Neutrophil (primary cell): ENCODE data around the gene MVB12B.

Source experiments
- H3K27ac ChIP-seq: fragments of 200-600 bp; sonication (generic); 2 replicates; pipeline ENCODE4 v1.5.1; 2016; ENCODE audit warnings: mild to moderate bottlenecking, moderate library complexity
- H3K27me3 ChIP-seq: fragments of 200-600 bp; sonication (generic); 2 replicates; pipeline ENCODE4 v1.6.0; 2016; ENCODE audit warnings: mild to moderate bottlenecking
- H3K36me3 ChIP-seq: fragments of 200-600 bp; sonication (generic); 2 replicates; pipeline ENCODE4 v1.5.1; 2017
- H3K4me1 ChIP-seq, 2 experiments: fragments of 200-600 bp in 1 of 2; sonication (generic) in 1 of 2; 1 replicate in 1 of 2; 2 replicates in 1 of 2; pipeline versions ENCODE4 v1.5.1 to v1.6.1; 2013 to 2016; ENCODE audit warnings: low read depth in 1 of 2, low read length in 1 of 2, mild to moderate bottlenecking in 1 of 2, moderate library complexity in 1 of 2; ENCODE audit not compliant: control insufficient read depth in 1 of 2, insufficient read depth in 1 of 2
- H3K4me3 ChIP-seq, 2 experiments: fragments of 200-600 bp in 1 of 2; sonication (generic) in 1 of 2; 1 replicate in 1 of 2; 2 replicates in 1 of 2; pipeline ENCODE4 v1.5.1; 2013 to 2016; ENCODE audit warnings: low read depth in 1 of 2, low read length in 1 of 2, mild to moderate bottlenecking in 1 of 2, moderate library complexity in 1 of 2
- H3K9me3 ChIP-seq: fragments of 200-600 bp; sonication (generic); 2 replicates; pipeline ENCODE4 v1.5.1; 2016
- TF ChIP-seq, protein P1 (sequence below): fragments of 200-600 bp; sonication (generic); IDR thresholded peaks from 2 replicates; pipeline ENCODE4 v1.5.1; 2016; ENCODE audit warnings: antibody characterized with exemption

Gene MVB12B

DNA sequence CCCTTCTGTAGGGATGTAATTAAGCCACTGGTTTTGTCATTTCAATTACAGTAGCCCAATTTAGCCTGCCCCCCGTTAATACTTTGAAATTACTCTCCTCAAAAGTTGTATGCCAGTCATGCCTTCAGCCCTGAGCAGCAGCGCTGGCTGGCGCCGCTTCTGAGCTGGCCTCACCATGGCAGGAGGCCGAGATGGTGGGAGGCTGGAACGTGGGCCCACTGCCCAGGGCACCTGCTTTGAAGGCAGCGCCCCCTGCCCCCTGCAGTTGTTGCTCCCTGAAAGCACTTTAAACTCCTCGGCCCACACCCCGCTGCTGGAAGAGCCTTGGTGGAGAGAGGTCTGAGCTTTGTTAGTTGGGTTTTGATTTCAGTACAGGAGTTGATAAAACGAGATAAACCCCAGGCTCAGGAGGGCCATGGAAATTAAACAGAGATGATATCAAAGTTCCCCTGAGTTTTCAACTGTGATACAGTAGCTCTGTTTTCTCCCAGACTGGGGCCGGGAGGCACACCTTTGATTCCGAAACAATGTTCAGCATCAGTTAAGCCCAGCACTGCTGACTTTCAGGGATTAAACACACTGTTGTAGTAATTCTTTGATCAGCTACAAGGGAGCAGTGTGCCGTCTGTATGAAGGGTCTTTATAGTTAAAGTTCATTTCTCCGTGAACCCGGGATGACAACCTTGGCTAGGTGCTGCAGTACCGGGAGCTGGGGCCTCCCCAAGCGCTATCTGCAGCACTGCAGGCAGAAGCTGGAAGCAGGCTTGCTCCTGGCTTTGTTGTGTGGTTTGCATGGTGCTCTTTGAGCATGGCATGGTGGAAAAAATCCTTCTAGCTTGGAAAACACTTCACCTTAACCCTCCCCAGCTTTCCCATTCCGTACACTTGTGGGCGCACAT lies 9.5 kb downstream of the MVB12B start:
- TF ChIP-seq, protein P1, sequence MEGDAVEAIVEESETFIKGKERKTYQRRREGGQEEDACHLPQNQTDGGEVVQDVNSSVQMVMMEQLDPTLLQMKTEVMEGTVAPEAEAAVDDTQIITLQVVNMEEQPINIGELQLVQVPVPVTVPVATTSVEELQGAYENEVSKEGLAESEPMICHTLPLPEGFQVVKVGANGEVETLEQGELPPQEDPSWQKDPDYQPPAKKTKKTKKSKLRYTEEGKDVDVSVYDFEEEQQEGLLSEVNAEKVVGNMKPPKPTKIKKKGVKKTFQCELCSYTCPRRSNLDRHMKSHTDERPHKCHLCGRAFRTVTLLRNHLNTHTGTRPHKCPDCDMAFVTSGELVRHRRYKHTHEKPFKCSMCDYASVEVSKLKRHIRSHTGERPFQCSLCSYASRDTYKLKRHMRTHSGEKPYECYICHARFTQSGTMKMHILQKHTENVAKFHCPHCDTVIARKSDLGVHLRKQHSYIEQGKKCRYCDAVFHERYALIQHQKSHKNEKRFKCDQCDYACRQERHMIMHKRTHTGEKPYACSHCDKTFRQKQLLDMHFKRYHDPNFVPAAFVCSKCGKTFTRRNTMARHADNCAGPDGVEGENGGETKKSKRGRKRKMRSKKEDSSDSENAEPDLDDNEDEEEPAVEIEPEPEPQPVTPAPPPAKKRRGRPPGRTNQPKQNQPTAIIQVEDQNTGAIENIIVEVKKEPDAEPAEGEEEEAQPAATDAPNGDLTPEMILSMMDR: no peak
- Histone ChIP-seq H3K27ac (peak overlapping the region; percentile 69), H3K9me3 (no peaks in the 10 kb centered on the region), H3K4me1 (peaks cover 44 to 48% of the 10 kb centered on the region in 2 experiments), H3K27me3 (no peaks in the 10 kb centered on the region), H3K36me3 (peaks cover 8% of the 10 kb centered on the region), H3K4me3 (no peak overlapping the region)

DNA sequence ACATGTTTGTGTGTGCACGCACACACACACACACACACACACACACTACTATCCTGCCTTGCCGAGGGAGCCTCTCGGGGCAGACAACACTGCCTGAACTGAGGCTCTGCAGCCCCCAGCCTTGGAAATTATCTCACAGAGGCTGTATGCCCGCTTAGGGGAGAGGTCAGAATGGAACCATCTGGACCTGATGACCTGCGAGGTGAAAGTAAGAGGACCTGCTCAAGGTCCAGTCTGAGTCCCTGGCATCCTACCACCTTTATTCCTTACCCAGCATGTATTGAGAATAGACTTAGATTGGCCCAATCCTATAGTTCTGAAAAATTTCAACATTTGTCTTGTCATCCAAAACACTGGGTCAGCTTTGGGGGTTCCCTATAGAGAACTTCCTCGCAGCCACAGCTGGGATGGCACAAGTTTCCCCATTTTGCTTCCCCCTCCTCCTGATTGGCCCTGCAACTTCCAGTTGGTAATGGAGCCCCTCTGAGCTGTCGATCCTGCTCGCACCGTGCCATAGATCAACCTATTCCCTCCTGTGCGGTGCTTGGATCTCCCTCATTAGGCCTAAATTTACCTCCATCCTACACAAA lies 10.2 kb downstream of the MVB12B start:
- TF ChIP-seq, protein P1: no peak
- Histone ChIP-seq H3K36me3 (peaks cover 16% of the 10 kb centered on the region), H3K4me1 (peaks cover 37 to 42% of the 10 kb centered on the region in 2 experiments), H3K27ac (peak overlapping the region; percentile 69), H3K9me3 (no peaks in the 10 kb centered on the region), H3K27me3 (no peaks in the 10 kb centered on the region), H3K4me3 (no peak overlapping the region)

DNA sequence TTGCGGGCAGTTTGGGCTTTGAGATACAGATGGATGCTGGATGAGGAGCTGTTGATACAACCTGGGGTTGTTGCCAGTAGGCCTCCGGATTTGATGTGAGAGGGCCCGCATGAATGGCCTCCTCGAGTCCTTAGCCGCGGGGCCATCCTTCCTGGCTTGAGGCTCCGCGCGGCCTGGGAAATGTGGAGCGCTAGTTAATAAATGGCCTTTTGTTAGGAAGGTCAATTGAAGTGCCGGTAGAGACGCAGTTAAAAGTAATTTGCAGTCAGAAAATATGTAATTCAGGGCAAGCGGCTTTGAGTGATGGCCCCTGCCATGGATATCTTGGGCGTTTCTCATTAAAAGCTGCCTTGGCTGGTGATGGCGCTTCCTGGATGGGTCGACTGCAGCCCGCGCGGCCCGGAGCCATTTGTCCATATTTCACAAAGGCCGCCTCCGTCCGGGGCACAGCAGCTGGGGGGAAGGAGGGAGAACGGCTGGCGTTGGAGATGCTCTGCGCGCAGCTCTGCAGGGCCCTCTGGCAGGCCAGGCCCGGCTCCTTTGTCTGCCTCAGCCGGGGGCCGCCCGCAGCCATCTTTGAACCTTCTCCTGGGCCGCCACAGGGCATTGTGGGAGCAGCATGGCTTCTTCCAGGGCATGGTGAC lies 11.2 kb downstream of the MVB12B start:
- TF ChIP-seq, protein P1: no peak
- H3K4me1 ChIP-seq: peaks cover 28 to 34% of the 10 kb centered on the region in 2 experiments
- H3K36me3 ChIP-seq: peaks cover 26% of the 10 kb centered on the region
- H3K9me3 ChIP-seq: no peaks in the 10 kb centered on the region
- H3K4me3 ChIP-seq: no peak overlapping the region
- H3K27ac ChIP-seq: peak overlapping the region; percentile 69
- no peaks in the 10 kb centered on the region for H3K27me3 ChIP-seq

DNA sequence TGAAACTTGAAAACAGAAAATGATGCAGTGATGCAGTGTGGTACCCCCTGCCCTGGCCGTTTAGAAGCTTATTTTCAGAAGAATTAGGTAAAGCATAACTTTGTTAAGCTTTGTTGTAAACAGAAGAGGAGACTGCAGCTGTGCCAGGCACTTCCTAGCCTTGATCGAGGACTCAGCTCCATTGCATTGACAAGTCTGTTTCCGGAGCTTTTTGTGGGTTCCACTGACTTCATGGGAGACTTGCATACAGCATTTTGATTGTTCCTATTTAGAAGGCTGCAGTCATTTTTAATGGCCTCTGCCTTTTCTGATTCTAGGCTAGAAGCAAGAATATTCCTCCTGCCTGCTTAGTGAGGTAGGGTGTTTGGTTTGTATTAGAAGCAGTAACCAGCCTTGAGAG lies 12.3 kb downstream of the MVB12B start:
- no peak overlapping the region for H3K4me3 ChIP-seq
- peaks cover 35% of the 10 kb centered on the region for H3K36me3 ChIP-seq
- no peaks in the 10 kb centered on the region for H3K27me3 ChIP-seq
- TF ChIP-seq, protein P1: no peak
- H3K9me3 ChIP-seq: no peaks in the 10 kb centered on the region
- H3K4me1 ChIP-seq: peaks cover 28 to 34% of the 10 kb centered on the region in 2 experiments
- peak overlapping the region; percentile 69 for H3K27ac ChIP-seq

DNA sequence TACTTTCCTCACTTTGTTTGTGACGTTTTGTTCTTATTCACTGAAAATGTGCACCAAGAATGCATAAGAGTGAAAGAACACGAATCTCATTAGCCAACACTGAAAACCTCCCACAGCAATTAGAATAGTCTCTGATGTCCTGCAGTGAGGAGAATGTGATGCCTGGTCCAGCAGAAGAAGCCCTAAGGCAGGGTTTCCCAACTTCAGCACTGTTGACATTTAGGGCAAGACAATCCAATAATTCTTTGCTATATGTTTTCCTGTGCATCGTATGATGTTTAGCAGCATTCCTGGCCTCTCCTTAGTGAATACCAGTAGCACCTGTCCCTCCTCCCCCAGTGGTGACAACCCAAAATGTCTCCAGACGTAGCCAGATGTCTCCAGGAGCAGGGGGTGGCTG lies 14.8 kb downstream of the MVB12B start:
- peaks cover 26 to 29% of the 10 kb centered on the region in 2 experiments for H3K4me1 ChIP-seq
- no peak overlapping the region for H3K27ac ChIP-seq
- TF ChIP-seq, protein P1: no peak
- H3K4me3 ChIP-seq: no peak overlapping the region
- no peaks in the 10 kb centered on the region for H3K27me3 ChIP-seq
- no peaks in the 10 kb centered on the region for H3K9me3 ChIP-seq
- peaks cover 45% of the 10 kb centered on the region for H3K36me3 ChIP-seq
